MM.1S (cell line): Measurements from ENCODE around the gene FOXI2.

Source experiments
- DNase-seq: peaks from one replicate; pipeline ENCODE4 v3.0.0-alpha.2; 2015
- H2AFZ ChIP-seq: fragments of 300-600 bp; sonication (generic); 2 replicates; pipeline ENCODE4 v1.6.0; 2016; ENCODE audit warnings: antibody characterized with exemption, low read length
- H3F3A ChIP-seq: fragments of 300-600 bp; sonication (generic); 2 replicates; pipeline ENCODE4 v1.6.1; 2016; ENCODE audit warnings: mild to moderate bottlenecking, antibody characterized with exemption, low read length, moderate library complexity, mixed read lengths; ENCODE audit not compliant: insufficient read depth
- H3K27ac ChIP-seq: fragments of 300-600 bp; sonication (generic); 2 replicates; pipeline ENCODE4 v1.5.1; 2016; ENCODE audit warnings: mild to moderate bottlenecking, low read length
- H3K27me3 ChIP-seq: fragments of 300-600 bp; sonication (generic); replicated peaks from 2 replicates; pipeline ENCODE4 v1.6.0; 2016; ENCODE audit warnings: low read length; ENCODE audit not compliant: insufficient read depth
- H3K36me3 ChIP-seq: fragments of 300-600 bp; sonication (generic); replicated peaks from 2 replicates; pipeline ENCODE4 v1.6.1; 2016; ENCODE audit warnings: mild to moderate bottlenecking, low read length, mixed read lengths; ENCODE audit not compliant: insufficient read depth
- H3K4me1 ChIP-seq: fragments of 300-600 bp; sonication (generic); 2 replicates; pipeline ENCODE4 v1.6.1; 2016; ENCODE audit warnings: low read length, mixed read lengths
- H3K4me2 ChIP-seq: fragments of 300-600 bp; sonication (generic); 2 replicates; pipeline ENCODE4 v1.6.0; 2016; ENCODE audit warnings: low read depth, low read length
- H3K4me3 ChIP-seq: fragments of 300-600 bp; sonication (generic); 2 replicates; pipeline ENCODE4 v1.5.1; 2016; ENCODE audit warnings: low read length, mixed read lengths
- H3K79me2 ChIP-seq: fragments of 300-600 bp; sonication (generic); 2 replicates; pipeline ENCODE4 v1.6.1; 2016; ENCODE audit warnings: mixed run types, low read length, mixed read lengths
- H3K9ac ChIP-seq: fragments of 300-600 bp; sonication (generic); 2 replicates; pipeline ENCODE4 v1.6.1; 2016; ENCODE audit warnings: low read length, mixed read lengths
- H3K9me2 ChIP-seq: fragments of 300-600 bp; sonication (generic); replicated peaks from 2 replicates; pipeline ENCODE4 v1.6.1; 2016; ENCODE audit warnings: mild to moderate bottlenecking, low read length, mixed read lengths; ENCODE audit not compliant: insufficient read depth
- H3K9me3 ChIP-seq: fragments of 300-600 bp; sonication (generic); replicated peaks from 2 replicates; pipeline ENCODE4 v1.6.1; 2016; ENCODE audit warnings: mild to moderate bottlenecking, low read length, mixed read lengths; ENCODE audit not compliant: insufficient read depth
- H4K20me1 ChIP-seq: fragments of 300-600 bp; sonication (generic); 2 replicates; pipeline ENCODE4 v1.6.1; 2016; ENCODE audit warnings: mild to moderate bottlenecking, low read length, moderate library complexity, mixed read lengths; ENCODE audit not compliant: insufficient read depth
- EZH2 ChIP-seq: fragments of 300-600 bp; sonication (generic); optimal IDR thresholded peaks from 2 replicates; pipeline ENCODE3; 2017; ENCODE audit warnings: low read depth, mild to moderate bottlenecking, antibody characterized with exemption, low read length, mixed read lengths
- EZH2phosphoT487 ChIP-seq: fragments of 300-600 bp; sonication (generic); IDR thresholded peaks from 2 replicates; pipeline ENCODE4 v1.6.1; 2018; ENCODE audit warnings: antibody characterized with exemption, low read length
- TF ChIP-seq, protein P1 (sequence below): fragments of 300-600 bp; sonication (generic); IDR thresholded peaks from 2 replicates; pipeline ENCODE4 v1.5.1; 2016; ENCODE audit warnings: antibody characterized with exemption, low read length, mixed read lengths

FOXI2 gene

DNA sequence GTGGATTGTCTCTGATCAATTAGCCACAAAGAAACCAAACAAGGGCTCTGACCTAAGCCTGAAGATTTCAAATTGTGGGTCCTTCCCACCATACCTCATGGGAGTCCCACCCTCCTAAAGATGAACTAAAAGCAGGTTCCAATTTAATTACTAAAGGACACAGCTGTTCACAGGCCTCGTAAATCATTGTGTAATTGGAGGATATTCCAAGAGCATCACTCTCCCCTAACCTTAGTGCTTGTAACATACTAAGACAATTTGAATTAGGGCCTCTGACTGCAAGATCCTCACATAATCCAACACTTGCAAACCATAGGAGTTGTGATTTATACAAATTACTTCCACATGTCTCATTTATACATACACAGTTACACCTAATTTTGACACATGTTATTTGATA lies 44.4 kb downstream of the FOXI2 start:
- Histone ChIP-seq H4K20me1 (no peaks in the 10 kb centered on the region), H3K9me2 (no peaks in the 10 kb centered on the region), H3F3A (peaks cover 4% of the 10 kb centered on the region), H3K4me1 (peaks cover 10% of the 10 kb centered on the region), H3K27ac (no peak overlapping the region), H3K4me3 (no peak overlapping the region), H3K9ac (no peak overlapping the region), H3K27me3 (no peaks in the 10 kb centered on the region), H2AFZ (no peak overlapping the region), H3K9me3 (no peaks in the 10 kb centered on the region), H3K79me2 (no peaks in the 10 kb centered on the region), H3K36me3 (no peaks in the 10 kb centered on the region), H3K4me2 (no peak overlapping the region)
- no peak for TF ChIP-seq EZH2
- no peak for TF ChIP-seq EZH2phosphoT487
- TF ChIP-seq, protein P1, sequence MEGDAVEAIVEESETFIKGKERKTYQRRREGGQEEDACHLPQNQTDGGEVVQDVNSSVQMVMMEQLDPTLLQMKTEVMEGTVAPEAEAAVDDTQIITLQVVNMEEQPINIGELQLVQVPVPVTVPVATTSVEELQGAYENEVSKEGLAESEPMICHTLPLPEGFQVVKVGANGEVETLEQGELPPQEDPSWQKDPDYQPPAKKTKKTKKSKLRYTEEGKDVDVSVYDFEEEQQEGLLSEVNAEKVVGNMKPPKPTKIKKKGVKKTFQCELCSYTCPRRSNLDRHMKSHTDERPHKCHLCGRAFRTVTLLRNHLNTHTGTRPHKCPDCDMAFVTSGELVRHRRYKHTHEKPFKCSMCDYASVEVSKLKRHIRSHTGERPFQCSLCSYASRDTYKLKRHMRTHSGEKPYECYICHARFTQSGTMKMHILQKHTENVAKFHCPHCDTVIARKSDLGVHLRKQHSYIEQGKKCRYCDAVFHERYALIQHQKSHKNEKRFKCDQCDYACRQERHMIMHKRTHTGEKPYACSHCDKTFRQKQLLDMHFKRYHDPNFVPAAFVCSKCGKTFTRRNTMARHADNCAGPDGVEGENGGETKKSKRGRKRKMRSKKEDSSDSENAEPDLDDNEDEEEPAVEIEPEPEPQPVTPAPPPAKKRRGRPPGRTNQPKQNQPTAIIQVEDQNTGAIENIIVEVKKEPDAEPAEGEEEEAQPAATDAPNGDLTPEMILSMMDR, result no peak
- no peak for DNase-seq

GRCh38 chr10:127787873-127788272 lies 50.9 kb downstream of the FOXI2 start:
- TF ChIP-seq, protein P1, result no peak
- TF ChIP-seq EZH2phosphoT487 (no peak), EZH2 (no peak)
- H3K4me3 ChIP-seq, result no peak overlapping the region
- H3K4me1 ChIP-seq, result no peaks in the 10 kb centered on the region
- no peaks in the 10 kb centered on the region for H3K9me2 ChIP-seq
- no peaks in the 10 kb centered on the region for H3K79me2 ChIP-seq
- no peak overlapping the region for H3K9ac ChIP-seq
- no peaks in the 10 kb centered on the region for H3F3A ChIP-seq
- H3K27ac ChIP-seq, result no peak overlapping the region
- no peak for DNase-seq
- no peaks in the 10 kb centered on the region for H3K9me3 ChIP-seq
- H3K36me3 ChIP-seq, result no peaks in the 10 kb centered on the region
- no peaks in the 10 kb centered on the region for H4K20me1 ChIP-seq
- H3K27me3 ChIP-seq, result no peaks in the 10 kb centered on the region
- no peak overlapping the region for H2AFZ ChIP-seq
- no peak overlapping the region for H3K4me2 ChIP-seq

DNA sequence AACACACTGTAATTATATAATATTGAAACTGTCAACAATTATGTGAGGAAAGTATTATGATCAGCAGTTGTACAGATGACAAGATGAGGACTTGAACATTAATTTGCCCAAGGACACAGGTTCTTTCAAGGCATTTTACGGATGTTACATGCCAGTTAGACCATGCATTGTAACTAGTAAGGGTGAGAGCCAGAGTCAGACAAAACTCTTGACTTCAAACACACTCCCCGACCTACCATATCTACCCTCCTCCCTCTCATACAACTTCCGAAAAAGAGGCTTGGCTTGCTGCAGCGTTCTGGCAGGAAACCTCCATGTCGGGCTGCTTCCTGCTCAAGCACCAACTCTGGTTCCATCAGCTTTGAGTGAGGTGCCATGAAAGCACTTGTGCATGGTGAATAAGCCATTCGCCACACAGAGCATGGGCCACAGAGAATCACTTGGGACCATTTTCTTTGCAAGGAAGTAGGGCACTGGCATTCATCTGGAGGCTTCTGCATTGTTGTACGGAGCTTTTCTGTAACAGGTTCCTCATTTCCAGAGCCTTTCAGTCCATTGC lies 53.2 kb downstream of the FOXI2 start:
- Histone ChIP-seq H3K27ac (no peak overlapping the region), H3F3A (no peaks in the 10 kb centered on the region), H3K9me3 (no peaks in the 10 kb centered on the region), H3K4me1 (no peaks in the 10 kb centered on the region), H3K4me2 (no peak overlapping the region), H3K9me2 (no peaks in the 10 kb centered on the region), H3K79me2 (no peaks in the 10 kb centered on the region), H4K20me1 (no peaks in the 10 kb centered on the region), H2AFZ (no peak overlapping the region), H3K9ac (no peak overlapping the region), H3K4me3 (no peak overlapping the region), H3K36me3 (no peaks in the 10 kb centered on the region), H3K27me3 (no peaks in the 10 kb centered on the region)
- DNase-seq, result no peak
- TF ChIP-seq, protein P1, result no peak
- TF ChIP-seq EZH2 (no peak), EZH2phosphoT487 (no peak)
